8988T (cell line): ENCODE data around the gene POLRMT.
"Not testable (repeated sequence)": the region's sequence is repeated elsewhere in the genome, so short reads cannot be mapped to it uniquely, and the experiment has no call there.

Experiments used
- DNase-seq: peaks from one replicate; pipeline ENCODE4 v3.0.0; 2011

POLRMT gene

DNA sequence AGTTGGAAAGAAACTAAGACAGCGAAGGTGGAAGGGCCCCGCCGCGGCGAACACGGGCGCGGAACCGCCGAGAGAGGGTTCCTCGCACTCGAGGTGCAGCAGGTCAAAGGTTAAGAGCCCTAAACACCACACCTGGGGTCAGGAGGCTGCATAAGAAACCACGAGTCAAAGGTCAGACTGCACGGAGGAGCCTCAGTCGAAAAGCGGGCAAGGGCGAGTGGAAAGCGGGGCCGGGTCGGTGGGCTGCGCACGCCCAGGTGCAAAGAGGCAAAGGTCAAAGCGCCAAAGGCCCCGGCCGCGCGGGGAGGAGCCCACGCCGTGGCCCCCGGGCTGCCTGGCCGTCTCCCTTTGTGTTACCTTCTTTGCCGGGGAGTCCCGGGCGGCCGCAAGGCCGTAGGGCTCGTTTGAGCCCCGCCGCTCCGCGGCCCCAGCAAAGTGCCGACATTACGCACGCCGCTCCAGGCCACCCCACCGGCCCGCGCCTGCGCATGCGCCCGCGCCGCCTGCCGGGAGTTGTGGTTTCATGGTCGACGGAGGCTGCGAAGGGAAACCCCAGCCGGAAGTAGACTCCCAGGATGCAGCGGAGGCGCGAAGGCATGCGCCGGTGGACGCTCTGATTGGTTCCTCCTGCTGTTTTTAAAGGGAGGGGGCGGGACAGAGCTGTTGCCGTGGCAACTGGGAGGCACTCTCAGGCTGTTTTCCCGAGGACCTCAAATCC is at the start of gene POLRMT:
Gene POLRMT (minus strand): TSS at position 470 of the 718 bp plus-strand sequence. CDS start 25 bp downstream, at position 445.
- peak; percentile 100 for DNase-seq

DNA sequence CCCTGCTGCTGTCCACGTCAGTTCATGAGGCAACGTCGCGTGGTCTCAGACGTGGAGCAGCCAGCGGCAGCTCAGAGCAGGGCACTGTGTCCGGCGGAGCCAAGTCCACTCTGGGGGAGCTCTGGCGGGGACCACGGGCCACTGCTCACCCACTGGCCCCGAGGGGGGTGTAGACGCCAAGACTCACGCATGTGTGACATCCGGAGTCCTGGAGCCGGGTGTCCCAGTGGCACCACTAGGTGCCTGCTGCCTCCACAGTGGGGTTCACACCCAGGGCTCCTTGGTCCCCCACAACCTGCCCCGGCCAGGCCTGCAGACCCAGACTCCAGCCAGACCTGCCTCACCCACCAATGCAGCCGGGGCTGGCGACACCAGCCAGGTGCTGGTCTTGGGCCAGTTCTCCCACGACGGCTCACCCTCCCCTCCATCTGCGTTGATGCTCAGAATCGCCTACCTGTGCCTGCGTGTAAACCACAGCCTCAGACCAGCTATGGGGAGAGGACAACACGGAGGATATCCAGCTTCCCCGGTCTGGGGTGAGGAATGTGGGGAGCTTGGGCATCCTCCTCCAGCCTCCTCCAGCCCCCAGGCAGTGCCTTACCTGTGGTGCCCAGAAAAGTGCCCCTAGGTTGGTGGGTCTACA is 49.5 kb upstream of the POLRMT start:
- DNase-seq, result no peak

- peak; percentile 85 for DNase-seq
Measured at GRCh38 chr19:681029-682019, 48.0 kb upstream of the POLRMT start.

GRCh38 chr19:680287-681028 is 47.1 kb upstream of the POLRMT start:
- DNase-seq, result peak; percentile 99

GRCh38 chr19:679418-680286 is 46.3 kb upstream of the POLRMT start:
- DNase-seq, result peak; percentile 79

DNA sequence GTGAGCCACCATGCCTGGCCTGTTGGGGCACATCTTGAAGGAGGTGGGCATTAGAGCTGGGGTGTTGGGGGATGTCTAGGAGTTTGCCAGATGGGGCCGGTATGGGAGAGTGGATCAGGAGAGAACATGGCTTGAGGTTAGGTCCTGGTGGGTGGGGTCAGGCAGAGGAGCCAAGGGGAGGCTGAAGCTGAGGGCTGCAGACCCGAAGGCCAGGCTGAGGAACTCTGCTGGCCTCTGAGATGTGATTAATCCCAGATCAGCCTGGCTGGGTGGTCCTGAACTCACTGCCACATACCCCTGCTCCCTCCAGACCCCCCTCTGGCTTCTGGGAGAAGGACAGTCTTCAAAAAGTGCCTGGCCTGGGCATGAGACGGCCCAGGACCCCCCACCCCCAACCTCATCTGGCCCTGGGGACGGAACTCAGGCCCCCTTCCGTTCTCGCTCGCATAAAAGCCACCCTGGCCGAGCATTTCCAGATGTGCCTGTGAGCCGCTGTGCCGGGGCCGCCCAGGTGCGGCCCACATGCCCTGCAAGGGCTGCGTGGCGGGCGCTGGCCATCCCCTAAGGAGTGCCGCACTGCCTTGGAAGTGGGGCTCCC is 45.6 kb upstream of the POLRMT start:
- DNase-seq, result no peak

DNA sequence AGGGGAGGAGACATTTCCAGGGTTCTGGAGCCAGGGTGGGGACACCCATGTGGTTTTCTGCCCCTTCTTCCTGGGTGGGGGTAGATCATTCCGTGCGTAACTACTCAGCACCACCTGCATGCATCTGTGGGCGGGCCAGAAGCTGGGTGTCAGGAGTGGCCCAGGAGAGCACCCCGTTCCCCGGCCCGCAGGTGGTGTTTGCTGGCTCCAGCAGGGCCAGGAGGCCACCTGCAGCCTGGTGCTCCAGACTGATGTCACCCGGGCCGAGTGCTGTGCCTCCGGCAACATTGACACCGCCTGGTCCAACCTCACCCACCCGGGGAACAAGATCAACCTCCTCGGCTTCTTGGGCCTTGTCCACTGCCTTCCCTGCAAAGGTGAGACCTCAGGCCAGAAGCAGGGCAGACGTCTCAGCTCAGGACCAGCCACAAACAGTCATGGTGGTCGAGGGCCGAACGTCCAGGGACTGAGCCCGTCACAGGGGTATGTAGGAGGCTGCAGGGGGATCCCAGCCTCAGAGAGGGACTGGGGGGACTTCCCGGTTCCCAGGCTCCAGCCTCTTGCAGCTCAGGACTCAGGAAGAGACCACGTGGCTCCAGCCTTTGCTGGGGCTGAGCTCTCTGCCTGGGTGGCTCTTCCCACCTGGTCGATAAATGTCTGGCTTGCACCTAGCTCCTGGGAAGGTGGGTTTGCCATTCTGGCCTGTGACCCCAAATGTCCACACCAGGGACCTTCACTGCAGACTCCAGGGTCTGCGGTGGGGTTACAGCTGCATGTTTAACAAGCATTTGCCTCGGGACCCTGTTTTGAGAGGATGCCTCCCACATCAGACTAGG is 44.5 kb upstream of the POLRMT start:
- peak; percentile 75 for DNase-seq

- DNase-seq, result peak; percentile 96
Measured at GRCh38 chr19:677201-677600, 43.9 kb upstream of the POLRMT start.

- no peak for DNase-seq
Measured at GRCh38 chr19:676339-677105, 43.2 kb upstream of the POLRMT start, which contains the start of gene FSTL3. TSS of gene FSTL3 (plus strand) at chr19:676392. CDS start at chr19:676424, 32 bp downstream.

- DNase-seq, result no peak
Measured at GRCh38 chr19:676007-676338, 42.6 kb upstream of the POLRMT start.

- DNase-seq, result no peak
Measured at GRCh38 chr19:674282-675151, 41.2 kb upstream of the POLRMT start.

DNA sequence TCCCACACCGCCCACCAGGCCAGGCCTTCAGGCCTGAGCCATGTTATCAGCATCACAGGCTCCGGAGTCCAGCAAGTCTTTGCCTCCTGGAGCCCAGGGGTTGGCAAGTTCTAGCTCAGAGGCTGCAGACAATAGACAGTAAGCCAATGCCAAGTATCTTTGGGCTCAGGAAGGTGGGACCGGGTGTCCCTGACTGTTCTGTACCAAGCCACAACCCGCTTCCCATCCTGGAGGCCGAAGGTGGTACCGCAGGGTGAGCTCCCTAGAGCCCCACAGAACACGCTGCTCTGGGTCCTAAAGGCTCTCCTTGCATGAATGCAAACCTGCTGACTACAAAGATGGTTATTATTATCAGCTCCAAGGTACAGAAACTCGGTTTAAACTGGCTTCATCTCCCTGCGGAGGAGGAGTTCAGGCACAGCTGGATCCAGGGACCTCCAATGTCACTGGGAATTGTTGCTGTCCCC is 37.3 kb upstream of the POLRMT start:
- peak; percentile 78 for DNase-seq

- DNase-seq, result not testable (repeated sequence)
Measured at GRCh38 chr19:668675-669434, 35.5 kb upstream of the POLRMT start.

DNA sequence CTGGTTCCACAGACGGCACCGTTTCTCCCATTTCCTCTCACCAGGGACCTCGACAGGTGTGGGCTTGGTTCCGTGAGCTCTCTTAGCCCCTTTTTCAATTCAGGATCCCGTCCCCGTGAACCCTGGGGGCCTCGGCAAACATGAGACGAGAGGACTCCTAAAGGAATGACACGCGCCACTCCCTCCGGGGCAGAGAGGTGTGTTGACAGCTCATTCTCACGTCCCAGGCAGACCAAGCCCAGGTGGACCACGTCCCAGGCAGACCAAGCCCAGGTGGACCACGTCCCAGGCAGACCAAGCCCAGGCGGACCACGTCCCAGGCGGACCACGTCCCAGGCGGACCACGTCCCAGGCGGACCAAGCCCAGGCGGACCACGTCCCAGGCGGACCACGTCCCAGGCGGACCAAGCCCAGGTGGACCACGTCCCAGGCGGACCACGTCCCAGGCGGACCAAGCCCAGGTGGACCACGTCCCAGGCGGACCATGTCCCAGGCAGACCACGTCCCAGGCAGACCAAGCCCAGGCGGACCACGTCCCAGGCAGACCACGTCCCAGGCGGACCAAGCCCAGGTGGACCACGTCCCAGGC is 33.7 kb upstream of the POLRMT start:
- DNase-seq, result not testable (repeated sequence)

GRCh38 chr19:664913-665443 is 31.6 kb upstream of the POLRMT start:
- DNase-seq, result peak; percentile 97

DNA sequence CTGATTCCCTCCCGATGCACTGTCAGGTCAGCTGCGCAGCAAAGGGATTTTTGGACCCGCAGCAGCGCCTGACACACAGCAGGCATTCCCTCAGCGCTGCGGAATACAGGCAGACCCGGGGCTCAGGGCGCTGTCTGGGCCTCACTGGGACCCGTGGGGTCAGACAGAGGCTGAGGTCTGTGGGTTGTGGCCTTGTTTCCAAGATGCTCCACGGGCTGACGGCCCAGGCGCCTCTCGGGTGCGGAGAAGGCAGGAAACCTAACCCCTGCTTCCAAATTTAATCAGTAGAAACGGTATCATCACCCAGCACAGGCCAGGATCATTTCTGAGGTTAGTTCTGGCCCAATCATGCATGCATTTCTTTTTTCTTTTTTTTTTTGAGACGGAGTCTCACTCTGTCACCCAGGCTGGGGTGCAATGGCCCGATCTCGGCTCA is 30.4 kb upstream of the POLRMT start:
- DNase-seq, result no peak
